RPMI7951 (cell line): ENCODE results near the gene BRAT1. TPM values are rescaled to one million over a fixed set of nuclear protein-coding genes. Genes with fewer than 3 reads are reported as not detected.
A peak's percentile ranks its signal among the peaks of the same experiment; 100 is the strongest.
"Not testable (repeated sequence)": the region's sequence is repeated elsewhere in the genome, so short reads cannot be mapped to it uniquely, and the experiment has no call there.

Source experiments
- DNase-seq: peaks from one replicate; pipeline ENCODE4 v3.0.0-alpha.2; 2012; ENCODE audit warnings: low read depth
- total RNA-seq: library from RNA; depleted of rRNA; stranded (reverse); fragments of >200 nt; shearing (Covaris generic); gene quantifications from 2 replicates; pipeline ENCODE4 v1.2.3, GENCODE V29; 2014; rRNA removed

Gene BRAT1
- 22.6 and 28.8 TPM in 2 replicates for total RNA-seq

DNA sequence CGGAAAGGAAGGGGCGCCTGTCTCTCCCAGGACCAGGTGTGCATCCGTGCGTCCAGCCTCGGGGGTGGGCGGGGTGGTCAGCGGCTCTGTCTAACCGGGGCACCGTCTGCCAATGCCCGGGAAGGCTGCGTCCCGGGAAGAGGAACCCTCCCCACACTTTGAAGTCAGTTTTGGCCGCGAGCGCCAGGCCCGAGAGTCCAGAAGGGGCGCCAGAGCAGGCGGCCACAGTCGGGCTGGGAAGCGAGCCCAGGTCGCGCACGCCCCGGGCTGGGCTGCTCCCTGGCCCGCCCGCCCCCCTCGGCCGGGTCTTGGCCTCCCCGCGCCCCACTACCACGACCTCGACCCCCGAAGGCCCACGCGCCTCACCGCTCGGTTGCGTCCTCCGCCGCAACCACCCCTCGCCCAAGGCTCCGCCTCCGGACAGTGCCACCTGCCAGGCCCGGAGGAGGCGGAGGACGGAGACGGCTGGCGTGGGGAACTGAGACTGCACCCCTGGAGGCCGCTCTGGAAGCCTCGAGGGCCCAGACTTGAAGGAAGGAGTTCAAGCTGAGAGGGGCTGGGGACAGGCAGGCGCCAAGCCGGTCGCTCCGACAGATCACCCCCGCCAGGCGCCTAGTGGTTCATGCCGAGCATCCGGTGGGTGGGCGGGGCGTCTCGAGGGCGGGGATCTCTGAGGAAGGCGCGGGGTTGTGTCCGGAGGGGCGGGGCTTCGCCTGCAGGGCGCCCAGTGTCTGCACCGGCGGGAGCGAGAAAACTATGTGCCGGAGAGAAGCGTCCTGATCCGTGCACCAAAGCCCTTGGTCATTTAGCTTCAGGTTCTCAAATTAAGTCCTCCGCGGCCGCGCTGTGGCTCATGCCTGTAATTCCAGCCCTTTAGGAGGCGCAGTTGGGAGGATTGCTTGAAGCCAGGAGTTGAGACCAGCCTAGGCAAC lies at the start of gene BRAT1:
Gene BRAT1 (minus strand): TSS at position 404 of the 932 bp plus-strand sequence. CDS start 1,093 bp downstream, outside the sequence.
- DNase-seq, result peak; percentile 95

DNA sequence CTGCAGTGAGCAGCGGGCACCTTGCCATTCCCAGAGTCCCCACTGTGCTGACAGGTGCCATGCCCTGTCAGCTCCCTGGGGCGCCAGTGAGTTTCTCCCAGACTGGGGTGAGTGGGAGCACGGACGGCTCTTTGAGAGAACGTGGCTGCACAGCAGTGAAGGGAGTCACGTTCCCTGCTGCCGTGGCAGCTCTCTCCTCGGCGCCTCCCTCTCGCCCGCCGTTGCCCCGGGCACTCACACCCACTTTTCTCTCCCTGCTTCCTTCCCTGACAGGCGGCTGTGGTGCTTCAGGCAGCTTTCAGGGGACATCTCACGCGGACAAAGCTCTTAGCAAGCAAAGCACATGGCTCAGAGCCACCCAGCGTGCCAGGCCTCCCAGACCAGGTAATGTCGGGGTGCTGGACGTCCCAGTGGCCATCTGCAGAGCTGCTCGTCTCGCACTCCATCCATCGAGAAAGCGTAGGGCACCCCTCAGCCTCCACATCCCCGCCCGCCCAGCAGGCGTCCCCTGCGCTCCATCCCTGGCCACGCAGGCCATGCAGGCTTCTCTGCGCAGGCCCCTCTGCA lies 49.4 kb upstream of the BRAT1 start:
- no peak for DNase-seq

DNA sequence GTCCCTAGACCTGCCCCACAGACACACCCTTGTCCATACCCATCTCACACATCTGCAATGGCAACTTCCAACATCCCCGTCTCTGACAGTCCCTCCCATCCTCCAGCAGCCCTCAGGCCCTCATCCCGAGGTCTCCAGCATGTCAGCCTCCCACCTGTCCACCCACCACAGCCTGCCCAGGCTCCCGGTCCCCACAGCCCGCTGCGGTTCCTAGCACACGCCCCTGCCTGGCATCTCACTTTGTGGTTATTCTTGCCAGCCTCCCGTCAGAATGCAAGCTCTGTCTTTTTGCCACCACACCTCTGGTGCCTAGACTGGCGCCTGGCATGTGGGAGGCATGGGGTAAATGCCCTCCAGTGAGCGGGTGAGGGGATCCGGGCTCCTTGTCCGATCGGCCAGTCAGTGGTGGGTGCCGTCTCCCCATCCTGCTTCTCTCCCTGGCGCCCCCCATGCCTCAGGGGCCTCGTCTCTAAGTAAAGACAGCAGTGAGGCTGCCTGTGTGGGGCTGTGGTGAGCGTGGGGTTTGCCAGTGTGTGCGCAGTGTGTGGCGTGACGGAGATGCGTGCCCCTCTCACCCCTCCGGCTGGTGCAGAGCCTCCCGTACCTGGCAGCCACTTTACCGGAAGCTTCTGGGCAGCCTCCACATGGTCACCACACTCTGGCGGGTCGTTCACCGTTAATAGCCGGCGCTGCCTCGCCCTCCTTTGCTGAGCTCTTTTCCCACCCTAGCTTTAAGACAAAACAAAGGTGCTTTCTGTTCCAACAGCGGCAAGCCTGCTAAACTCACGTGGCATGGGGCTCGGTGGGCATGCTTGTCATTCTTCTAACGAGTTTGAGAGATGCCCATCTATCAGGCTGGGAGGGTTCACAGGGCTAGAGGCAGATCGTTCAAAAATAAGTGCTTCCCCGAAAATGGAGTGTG lies 48.0 kb upstream of the BRAT1 start:
- no peak for DNase-seq

DNA sequence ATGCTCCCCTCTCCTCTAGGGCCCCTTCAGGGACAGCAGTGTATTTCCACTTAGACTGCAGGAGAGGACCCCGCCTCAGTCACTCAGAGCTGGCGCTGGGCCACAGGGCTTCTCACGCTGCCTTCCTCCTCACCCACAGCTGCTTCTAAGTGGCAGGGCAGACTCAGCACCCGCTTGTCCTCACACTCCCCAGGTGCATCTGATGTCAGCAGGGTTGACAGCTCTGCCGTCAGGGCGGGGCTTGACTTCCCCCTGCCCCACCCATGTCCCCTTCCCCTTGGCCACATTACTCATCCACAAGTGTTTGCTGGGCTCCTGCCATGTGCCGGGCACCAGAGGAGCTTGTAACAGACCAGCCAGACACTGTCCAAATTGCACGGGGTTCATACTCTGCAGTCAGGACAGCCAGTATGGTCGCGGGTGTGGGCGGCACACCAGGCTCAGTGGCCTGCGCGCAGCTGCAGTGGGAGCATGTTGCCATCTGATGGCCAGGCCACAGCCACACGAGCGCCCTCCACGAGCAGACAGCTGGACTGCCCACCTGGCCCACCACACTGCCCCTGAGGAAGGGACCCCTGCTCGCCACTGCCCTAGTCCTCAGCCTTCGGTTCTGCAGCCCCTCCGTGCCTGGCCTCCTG lies 47.2 kb upstream of the BRAT1 start:
- no peak for DNase-seq

DNA sequence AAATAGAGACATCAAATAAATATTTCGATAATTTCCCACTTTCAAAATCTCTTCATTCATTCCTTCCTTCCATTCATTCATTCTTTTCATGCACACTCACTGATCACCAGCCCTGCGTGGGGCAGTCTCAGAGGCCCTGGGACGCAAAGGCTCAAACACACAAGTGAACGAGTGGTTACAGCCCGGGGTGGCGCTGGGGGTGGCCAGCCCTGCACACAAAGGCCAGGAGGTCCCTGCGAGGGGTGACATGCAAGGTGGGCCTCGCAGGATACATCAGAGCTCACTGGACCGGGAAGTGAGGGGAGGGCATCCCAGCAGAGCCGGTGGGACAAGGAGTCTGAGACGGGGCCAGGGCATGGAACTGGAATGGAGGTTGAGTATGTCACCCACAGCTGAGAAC lies 46.6 kb upstream of the BRAT1 start:
- no peak for DNase-seq

DNA sequence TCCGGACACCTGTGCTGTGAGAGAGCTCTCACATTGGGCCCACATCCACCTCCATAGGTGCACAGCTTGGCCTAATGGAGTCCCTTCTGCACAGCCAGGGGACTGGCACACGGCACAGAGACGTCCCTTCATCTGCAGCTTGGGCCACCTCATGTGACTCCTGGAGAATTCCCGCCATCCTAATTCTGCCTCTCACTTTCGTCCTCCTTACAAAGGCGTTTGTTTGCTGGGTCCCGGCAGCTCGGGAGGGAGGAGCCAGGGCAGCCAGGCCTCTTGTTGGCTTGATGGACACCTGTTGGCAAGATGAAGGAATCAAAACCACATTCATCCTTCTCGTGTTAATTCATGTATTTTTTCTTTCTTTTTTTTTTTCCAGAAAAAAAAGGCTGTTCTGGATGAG lies 45.7 kb upstream of the BRAT1 start:
- no peak for DNase-seq

DNA sequence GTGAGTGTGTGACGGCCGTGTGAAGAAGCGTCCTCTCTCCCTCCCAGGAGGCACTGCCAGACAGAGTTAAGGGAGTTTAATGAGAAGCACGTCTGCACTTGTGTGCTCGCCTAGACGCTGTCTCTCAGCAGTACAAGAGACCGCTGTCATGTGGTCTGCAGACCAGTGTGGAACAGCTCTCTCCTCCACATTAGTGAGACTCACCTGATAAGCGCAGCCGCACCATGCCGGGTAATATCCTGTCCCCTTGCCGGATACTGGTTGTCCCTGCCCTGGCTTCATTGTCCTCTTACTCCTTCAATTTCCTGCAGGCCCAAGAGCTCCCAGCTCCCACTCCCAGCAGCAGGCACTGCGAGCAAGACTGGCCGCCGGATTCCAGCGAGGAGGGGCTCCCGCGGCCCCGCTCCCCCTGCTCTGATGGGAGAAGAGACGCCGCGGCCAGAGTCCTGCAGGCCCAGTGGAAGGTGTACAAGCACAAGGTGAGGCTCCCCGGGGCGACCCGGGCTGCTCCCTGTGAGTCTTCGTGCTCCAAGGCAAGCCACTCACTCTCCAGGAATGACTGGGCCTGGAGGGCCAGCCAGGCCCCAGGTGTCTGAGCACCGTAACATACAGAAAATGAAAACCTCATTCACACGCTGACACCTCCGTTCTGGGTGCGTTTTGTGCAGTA lies 43.0 kb upstream of the BRAT1 start:
- DNase-seq, result no peak

DNA sequence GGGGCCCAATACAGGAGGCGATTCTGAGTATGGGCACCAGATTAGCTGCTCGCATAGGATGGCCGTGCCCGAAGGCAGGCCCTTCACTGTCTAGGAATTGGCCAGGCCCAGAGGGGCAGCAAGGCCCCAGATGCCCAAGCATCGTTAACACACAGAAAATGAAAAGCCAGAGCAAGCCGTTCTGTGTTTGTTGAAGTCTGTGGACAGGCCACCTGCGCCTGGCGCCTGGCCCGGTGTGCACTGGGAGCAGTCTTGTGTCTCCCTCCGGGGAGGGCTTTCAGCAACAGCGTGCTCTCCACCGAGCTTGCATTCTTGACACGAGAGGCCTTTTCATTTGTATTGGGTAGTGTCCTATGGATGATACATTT lies 41.9 kb upstream of the BRAT1 start:
- DNase-seq, result no peak

DNA sequence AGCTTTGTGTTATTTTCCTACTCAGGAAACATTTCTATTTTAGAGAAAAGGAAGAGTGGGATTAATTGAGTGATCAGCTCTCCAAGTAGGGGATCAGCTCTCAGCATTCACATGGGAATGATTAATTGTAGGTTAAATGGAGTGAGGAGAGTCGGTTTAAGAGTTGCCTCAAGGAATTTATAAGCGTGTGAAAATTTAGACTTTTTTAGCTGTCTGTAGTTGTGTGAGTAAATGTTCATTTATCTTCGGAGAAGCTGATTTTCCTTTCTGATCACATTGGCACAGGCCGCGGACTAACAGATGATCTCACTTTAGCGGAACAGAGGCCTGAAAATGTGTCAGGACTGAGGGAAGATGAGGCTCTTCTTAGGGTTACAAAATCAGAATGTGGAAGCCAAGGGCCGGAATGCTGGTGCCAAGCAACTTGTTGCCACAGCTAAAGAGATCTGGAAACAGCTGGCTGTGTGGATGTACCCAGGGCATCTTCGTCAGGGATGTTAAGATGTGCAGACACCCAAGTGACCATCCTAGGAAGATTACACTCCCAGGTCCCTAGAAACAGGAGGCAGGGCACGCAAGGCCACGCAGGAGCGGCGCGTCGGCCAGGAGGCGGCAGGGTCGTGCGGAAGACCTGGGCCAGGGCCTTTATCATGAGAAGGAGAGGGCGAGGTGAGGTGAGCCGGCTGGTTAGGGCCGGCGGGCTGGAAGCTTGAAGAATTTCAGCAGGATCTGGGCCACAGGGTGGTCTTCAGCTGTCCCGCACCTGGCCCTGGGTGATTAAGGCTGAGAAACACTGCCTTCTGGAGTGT lies 41.3 kb upstream of the BRAT1 start:
- DNase-seq, result no peak

DNA sequence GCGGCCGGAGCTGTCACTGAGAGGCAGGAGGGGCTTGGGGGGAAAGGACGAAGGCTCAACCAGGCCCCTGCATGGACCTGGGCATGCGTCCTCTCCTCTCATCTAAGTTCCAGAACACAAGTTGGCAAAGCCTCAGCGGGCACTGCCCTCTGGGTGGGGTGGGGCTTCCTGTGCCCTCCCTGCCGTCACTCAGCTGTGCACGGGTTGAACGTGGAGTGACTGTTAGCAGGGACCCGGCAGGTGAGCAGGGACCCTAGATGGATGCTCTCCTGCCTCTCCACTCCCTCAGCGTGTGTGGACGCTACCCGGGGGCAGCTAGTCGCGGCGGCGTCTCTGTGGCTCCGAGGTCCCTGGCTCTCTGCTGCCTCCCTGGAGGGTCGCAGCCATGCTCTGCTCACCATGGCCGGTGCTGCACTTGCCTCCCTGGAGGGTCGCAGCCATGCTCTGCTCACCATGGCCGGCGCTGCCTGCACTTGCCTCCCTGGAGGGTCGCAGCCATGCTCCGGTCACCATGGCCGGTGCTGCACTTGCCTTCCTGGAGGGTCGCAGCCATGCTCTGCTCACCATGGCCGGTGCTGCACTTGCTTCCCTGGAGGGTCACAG lies 40.0 kb upstream of the BRAT1 start:
- DNase-seq, result no peak

DNA sequence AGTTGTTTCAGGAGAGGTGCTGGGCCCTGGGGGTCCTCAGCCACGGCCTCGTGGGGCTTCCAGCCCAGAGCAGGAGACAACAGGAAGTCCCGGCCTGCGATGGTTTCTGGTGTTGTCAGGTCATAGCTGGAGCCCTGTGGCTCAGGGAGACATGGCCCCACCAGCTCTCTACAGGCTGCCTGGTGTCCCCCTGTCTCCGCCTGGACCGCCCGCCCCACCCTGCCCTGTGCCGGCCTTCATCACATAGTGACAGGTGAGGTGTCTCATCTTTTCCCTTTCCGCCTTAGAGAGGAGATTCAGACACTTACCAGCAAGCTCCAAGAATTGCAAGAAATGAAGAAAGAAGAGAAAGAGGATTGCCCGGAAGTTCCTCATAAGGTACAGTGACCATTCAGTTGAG lies 39.3 kb upstream of the BRAT1 start:
- no peak for DNase-seq

DNA sequence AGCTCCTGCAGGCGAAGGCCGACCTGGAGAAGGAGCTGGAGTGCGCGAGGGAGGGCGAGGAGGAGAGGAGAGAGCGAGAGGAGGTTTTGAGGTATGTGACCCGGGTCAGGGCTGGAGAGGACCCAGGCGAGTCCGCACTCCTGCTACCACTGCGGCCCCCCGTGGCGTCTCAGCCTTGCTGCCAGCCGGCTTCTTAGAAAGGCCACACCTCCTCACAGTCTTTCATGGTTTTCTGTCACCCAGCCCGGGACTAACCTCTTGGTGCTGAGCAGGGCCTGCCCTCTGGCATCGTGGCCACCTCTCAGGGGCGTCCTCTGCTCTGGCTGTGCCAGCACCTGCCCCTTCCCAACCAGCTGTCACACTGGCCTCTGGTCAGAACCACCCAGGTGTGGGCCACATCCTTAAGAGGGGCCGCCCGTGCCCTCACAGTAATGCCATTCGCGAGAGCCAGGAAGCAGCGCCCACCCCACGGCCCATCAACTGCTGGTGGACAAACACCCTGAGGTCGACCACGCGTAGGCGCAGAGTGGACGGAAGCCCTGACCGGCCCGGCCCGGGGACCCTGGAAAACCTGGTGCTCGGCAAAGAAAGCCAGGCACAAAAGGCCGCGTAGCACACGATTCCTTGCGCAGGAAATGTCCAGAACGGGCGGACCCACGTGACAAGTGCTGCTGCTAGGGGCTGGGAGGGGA lies 37.9 kb upstream of the BRAT1 start:
- DNase-seq, result no peak

DNA sequence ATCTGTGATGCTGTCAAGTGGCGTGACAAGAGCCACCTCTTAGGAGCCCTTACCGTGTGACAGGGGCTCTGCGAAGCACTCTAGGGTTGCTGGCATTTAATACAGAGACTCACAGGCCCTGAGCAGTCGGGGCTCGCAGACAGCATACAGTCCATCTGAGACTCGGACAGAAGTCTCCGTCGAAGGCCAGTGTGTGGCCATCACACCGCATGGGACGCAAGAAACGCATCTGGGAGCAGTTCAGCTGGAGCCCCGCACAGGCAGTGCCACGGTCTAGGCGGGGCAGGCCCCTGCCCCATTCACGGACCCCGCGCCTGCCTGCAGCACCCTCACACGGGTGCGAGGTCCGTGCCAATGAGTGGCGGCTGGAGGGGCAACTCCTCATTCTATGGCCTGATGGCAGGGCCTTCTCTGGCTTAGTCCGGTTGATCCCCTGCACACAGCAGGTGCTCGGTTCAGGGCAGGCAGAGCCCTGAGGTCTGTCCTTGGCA lies 37.1 kb upstream of the BRAT1 start:
- no peak for DNase-seq

DNA sequence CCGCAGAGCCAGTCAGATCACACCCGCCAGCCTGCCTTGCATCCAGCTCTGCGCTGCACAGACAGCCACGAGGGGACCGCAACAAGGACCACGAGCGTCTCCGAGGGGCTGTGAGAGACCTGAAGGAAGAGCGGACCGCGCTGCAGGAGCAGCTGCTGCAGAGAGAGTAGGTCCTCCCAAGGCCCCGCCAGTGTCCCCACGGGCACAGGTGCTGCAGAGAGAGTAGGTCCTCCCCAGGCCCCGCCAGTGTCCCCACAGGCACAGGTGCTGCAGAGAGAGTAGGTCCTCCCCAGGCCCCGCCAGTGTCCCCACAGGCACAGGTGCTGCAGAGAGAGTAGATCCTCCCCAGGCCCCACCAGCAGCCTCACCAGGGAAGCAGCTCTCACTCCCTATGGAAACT lies 34.6 kb upstream of the BRAT1 start:
- not testable (repeated sequence) for DNase-seq

DNA sequence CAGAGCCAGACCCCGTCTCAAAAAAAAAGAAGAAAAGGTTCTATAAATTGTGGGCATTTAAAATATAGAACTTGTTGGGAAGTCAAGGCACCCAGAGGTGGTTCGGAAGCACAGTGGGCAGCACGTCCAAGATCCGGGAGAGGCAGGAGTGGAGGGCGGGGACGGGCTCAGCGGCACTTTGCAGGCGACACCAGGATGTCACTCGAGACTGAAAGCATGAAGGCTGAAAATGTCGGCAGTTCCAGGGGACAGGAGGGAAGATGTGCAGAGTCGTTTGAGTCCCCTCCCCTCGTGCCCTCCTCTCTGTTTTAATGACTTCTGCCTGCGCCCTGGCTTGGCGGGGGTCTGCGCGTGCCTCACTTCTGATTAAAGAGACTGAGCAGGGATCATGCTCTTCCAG lies 34.0 kb upstream of the BRAT1 start:
- no peak for DNase-seq

DNA sequence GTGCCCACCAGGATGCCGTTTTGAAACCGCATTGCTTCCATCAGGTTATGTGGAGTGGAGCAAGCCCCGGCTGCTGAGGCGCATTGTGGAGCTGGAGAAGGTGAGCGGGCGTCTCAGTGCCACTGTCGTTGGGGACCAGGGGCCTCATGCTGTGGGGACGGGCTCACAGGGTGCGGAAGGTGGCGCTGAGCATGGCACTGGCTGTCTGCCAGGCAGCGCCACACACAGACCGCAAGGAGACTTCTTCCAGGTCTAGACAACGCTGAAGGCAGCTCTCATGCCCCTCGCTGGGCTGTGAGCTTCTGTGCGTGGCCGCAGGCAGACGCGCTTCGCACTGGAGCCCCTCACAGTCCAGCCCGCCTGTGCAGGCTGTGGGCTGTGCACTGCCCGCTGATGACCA lies 32.5 kb upstream of the BRAT1 start:
- DNase-seq, result no peak

DNA sequence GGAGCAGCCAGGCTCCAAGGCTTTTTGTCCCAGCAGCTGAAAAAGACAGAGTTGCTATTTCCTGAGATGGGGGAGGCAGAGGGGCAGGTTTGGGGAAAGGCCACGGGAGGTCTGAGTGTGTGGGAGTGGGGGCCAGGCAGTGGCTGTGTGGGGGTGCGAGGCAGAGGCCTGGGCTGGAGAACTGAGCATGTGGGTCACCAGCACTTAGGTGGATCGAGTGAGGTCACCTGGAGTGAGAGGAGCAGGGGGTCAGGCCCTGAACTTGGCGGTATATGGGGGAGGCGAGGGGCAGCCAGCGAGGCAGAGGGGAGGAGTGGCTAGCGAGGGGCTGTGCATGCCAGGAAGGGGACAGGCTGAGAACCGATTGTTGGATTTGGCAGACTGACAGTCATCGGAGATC lies 31.8 kb upstream of the BRAT1 start:
- no peak for DNase-seq

DNA sequence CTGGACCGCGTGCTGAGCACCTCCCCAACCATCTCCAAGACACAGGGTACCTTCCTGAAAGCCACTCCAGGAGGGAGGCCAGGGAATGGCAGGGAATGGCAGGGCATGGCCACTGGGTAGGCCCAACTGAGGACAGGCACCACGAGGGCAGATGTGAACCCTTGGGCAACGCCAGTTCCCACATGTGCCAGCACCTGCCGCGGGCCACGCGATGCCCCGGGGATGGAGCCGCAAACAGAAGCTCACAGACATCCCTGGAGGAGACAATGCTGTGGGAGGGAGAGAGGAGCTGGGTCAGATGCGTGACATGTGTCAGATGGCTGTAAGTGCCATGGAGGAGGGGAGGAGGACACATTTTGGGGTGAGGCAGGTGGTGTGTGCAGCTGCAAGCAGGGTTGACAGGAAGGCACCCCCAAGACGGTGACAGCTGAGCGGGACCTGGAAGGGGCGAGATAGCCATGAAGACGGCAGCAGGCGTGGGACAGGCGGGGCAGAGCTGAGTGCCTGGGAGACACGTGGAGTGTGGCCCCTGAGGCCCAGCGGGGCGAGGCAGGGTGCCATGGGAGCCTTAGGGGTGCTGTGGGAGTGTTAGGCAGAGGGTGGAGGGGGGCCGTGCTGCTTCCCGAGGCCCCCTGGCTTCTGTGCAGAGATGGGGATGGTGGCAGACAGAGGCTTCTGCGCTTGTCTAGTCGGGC lies 31.1 kb upstream of the BRAT1 start:
- no peak for DNase-seq

DNA sequence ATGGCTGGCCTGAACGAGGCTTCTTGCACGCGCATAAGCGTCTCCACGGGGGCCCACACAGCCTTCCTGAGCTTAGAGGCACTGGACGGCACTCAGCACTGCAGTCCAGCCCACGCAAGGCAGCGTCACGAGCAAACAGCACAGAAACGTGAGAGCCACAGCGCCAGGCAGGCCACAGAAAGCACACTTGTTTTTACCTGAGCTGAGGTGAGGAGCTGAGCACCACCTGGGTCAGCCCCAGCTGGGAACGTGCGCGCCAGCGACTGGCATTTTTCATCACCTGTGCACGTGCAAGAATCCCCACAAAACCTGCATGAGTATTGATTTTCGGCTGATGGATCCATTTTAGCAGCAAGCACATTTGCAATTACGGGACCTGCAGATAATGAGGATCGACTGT lies 30.1 kb upstream of the BRAT1 start:
- DNase-seq, result no peak
